GM21360 (cell line): ENCODE measurements around the gene FXYD2.

Experiments
- ATAC-seq: cut with Tn5 transposase; IDR thresholded peaks from one replicate; pipeline ENCODE4 v1.9.1; 2021; ENCODE audit warnings: mild to moderate bottlenecking, moderate library complexity; ENCODE audit not compliant: unreplicated experiment

FXYD2 gene

DNA sequence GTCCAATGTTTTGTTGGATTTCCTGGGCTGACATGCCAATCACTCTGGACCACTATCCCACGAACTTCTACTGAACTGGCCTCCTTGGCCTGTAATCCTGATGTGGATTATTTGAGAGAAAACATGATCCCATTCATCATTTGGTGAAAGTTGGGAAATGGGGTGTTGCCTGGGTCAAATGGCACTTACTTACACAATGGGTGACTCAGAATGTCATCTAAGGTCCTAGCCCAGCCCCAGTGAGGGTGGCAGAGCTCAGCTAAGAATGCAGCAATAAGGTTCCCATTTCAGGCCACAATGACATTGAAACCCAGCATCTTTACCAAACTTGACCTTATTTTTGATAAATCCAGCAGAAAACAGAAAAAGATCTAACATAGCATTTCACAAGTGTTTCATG lies 19.5 kb downstream of the FXYD2 start:
- no peak for ATAC-seq

DNA sequence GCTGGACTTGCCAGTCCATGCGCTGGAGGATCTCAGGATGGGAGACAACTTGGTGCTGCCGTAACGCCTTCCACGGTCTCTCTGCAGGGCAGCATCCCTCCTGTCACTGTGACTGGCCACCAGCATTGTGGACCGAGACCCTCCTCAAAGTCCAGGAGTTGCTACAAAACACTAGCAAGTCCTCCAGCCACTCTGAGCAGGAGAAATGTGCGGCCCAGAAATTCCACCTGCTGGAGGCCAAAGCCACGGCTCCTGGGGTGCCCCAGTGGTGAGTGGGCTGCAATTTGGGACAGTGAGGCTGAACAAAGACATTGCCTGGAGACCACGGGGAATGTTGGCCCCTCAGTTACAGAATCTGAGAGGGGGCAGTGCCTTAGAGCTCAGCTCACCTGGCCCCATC lies 20.6 kb downstream of the FXYD2 start:
- no peak for ATAC-seq

DNA sequence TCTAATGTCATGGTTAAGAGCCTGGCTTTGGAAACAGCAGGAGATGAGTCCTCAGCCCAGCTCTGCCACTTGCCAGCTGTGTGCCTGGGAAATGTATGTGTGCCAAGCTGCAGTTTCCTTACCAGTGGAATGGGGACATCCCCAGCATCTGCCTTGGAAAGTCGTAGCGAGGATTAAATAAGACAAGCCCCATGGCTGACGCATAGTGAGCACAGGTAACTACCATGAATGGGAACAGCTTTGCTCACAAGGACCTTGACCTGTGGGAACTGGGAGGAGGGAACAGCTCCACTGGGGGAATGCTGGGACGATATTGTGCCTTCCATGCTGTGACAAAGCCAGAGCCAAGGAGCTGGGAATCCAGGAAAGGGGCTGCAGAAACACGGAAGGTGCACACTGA lies 24.9 kb downstream of the FXYD2 start:
- ATAC-seq = no peak

DNA sequence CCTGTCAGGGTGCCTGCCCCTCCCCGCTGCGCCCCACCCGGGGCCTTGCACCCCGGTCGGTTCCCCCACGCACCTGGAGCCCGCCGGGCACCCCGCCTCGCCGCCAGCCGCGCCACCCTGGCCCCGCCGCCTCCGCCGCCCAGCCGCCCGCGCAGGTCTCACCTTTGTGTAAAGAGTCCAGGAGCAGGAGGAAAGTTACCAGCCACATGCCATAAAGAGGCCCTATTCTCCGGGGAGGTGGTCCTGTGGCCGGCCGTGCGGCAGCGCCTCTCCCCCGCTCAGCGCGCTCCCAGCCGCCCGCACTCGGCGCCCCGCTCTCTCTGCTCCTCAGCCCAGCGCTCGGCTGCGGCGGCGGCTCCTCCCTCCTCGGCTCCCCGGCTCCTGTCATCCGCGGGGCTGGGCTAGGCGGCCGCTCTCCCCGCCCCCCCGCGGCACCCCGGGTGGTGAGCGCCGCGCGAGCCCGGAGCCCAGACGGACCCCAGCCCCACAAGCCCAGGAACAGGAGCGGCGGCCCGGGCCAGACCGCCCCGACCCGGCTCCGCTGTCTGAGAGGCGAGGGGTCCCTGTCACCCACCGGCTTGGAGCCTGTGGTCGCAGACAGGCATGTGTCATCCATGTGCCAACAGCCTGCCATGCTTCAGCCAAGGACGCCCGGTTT lies 27.5 kb downstream of the FXYD2 start, which contains the start of gene DSCAML1:
Gene DSCAML1 (minus strand): TSS at position 345 of the 658 bp plus-strand sequence. CDS start 137 bp downstream, at position 208.
- no peak for ATAC-seq

DNA sequence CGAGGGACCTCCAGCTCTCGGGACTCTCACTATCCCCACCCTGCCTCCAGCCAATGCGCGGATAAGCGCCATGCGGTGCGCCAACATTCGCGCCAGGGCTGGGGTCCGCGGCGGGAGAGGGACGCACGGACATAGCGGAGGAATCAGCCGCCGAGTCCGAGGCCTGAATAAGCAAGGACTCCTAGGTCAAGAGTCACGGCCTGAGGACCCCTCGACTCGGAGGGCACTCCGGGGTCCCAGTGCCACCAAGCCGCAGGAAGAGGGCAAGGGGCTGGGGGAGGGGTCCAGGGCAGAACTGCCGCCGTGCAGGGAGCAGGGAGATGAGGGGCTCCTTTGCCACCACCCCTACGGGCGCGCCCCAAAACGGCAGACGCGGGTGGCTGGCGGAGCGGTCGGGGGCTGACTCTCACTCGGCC lies 28.1 kb downstream of the FXYD2 start:
- ATAC-seq = no peak

DNA sequence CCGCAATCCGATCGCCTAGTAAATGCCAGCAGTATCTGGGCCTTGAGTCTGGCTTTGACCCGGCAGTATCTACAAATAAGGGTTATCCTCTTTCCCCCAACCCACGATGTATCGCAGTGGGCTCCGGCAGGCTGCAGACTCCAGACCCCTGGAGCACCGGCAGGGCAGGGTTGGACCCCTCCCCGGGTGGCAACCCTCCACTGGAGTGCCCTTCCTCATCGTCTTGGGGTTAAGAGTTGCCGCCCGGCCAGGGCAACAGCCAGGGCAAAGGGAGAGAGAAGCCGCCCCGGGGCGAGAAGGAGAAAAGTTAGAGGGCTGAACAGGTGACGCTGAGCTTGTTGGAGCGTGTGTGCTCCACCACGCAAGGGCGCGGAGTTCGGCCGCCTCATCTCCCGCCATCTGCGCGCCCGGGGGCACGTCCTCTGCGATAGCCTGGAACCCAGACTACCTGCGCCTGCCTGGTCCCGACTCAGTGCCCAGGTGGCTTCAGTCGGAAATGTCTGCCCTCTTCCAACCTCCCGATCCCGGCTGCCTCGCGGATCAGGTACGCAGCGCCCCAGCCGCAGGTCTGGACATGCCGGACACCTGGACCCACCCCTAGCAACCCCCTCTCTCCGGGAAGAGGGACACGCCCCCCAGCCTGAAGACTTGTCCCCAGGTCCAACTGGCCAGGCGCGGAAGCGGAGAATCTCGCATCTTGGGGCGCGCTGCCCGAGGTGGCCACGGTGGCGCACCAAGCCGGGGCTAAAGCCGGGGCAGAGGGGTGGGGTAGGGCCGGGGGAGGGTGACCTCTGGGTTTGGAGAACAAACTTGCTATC lies 28.7 kb downstream of the FXYD2 start:
- ATAC-seq = no peak

DNA sequence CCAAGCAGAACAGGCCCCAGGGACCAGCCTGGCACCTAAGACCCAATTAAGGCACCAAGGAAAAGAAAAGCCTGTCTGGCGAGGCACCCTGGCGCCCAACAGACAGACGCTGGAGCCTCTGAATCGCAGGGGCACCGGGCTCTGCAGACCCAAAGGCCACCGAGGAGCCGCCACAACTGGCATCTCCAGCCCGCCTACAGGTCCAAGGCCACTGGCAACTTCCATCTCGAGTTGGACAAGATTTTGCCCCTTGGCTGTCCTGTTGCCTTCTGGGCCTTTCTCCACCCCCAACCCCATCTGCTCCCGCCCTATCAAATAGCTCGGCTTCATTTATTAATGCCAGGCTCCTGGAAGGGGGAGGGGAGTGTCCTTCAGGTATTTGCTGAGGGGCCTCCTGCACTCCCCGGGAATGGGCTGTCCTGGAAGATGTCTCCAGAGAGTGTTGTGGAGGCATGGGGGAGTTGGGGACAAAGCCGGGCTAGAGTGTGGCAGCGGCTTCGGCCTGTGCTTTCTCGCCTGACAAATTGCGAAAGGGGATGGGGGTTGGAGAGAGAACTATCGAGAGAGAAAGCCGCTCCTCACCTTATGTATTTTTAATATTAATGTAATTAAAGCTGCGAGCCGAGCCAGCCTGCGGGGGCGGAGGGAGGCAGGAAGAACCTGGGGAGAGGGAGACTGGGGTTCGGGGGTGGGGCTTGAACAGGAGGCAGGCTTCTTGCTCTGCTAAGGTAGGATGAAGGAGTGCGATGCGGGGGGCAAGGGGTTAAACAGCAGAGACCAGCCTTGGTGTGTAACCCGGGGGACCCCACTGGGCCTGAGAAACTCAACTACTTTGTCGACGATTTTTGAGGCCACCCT lies 29.5 kb downstream of the FXYD2 start:
- ATAC-seq = no peak

DNA sequence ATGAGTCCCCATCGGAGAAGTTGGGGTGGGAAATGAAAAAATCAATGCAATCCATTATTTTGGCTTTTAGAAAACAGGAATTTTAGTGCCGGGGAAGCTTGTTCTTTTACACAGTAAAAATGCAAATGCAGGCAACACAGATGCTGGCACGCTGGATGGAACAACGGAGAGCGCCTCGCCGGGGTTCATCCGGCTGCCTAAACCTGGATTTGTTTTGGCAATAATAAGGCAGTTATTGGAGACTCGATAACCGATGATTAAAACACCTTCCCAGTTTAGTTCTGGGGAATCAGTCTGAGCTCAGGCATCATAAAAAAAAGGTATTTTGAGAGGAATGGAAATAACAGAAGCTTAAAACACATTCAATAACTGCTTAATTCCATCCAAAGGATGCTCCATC lies 30.4 kb downstream of the FXYD2 start:
- no peak for ATAC-seq

DNA sequence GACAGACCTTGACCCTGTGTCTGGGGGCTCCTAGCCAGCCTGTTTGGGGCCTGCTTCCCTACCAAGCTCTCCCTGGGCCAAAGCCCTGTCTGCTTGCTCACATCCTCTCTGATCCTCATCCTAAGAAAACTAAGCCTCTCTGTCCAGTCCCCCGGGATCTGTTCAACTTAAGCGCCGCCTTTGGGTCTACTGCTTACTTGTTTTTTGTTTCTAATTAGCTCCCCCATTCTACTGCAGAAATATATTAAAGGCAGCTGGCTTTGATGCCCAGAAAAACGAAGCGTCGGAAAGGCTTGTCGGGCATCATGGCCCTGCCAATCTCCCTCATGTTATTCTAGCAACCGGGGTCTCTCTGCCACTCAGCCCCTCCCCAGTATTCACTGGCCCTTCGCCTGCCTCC lies 31.0 kb downstream of the FXYD2 start:
- ATAC-seq = no peak

DNA sequence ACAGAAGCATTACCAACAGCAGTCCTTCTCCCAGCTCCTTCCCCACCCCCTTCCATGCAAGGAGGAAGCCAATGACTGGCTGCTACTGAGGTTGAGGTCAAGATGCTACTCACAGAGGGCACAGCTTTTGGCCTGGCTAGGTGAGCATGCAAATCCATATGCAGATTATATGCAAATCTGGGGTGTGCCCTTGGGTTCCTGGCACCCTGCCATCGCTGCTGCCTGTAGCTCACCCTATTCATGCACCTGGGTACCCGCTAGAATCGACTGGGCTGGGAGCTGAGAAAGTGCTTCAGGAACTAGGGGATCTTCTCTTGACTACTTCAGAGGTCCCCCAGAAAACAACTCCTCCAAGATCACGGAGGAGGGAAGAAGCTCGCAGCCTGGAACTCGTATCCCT lies 31.6 kb downstream of the FXYD2 start:
- ATAC-seq = no peak

DNA sequence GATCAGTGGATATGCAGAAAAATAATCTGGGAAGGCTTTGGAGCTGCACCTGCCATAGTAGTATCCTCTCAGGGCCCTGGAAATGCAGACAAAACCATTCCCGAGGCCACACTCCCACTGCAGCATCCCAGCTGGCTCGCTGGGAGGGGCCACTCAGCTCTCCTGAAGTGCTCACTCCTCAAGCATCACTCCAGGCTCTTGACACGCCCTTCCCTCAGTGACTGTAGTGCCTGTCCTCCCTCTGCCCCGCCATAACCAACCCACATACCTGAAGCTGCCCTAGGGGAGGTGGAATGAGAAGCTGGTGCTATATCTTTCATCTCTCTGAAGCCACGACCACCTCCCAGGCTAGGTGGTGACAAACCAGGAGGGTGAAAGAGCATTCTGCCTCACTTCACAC lies 32.3 kb downstream of the FXYD2 start:
- ATAC-seq = no peak

DNA sequence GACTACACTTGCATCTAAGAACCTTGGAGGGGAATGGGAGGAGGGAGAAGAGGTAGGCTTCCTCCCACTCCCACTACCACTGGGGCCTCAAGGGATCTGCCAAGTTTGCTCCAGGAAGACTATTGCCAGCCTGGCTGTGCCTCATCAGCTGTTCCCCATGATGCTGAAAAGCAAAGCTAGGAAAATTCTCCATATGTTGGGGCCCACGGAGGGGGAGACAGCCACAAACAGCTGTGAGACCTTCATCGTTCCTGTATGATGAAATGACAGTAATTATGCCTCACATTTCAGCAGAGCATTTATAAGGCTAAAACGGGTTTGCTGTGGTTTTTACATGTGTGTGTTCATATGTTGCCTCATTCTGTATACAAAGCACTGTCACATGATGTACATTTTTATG lies 34.3 kb downstream of the FXYD2 start:
- no peak for ATAC-seq

DNA sequence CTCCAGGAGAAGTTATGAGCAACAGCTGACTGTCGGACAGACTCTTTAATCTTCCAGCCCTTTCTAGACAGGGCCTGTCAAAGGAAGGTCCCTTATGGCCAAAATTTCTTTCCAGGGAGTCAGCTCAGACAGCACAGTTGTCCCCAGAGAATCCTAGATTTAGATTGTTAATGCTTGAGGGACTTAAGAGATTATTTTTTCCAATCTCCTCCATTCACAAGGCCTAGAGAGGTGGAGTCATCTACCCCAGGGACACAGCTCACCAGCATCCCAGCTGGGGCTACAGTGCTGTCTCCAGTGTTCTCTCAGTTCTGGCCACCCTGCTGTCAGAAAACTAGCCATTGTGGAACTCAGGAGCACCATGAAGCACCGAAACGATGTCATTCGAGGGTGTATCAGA lies 35.3 kb downstream of the FXYD2 start:
- no peak for ATAC-seq

DNA sequence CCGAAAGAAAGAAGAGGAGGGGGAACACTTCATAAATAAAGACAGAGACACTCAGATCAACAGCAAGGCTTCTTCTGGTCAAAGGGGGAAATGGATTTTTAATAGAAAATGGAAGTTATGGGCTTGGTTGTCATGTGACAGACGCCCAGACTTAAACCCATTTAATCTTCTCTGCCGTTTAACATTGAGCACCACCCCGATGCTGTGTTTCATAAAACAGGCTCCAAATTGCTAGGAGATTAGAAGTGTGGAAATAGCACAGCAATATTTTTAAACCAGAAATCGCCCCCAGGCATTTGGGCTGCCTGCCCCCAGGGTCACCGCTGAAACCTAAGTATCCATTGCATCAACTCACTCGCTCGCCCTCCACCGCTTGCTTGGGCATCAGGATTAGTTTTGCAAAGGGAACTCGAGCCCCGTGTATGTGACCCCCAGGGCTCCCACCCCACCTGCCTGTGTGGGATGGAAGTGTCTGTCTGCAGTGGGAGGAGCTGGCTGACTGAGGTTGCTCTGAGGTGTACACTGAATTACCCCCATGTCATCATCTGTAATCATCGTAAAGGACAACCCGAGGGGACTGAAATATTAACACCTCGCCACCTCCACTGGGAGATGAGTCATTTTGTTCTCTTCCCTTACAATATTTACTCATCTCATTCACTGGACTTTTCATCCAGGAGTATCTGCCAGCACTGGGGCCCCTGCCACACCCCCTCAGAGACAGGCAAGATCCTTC lies 38.2 kb downstream of the FXYD2 start:
- ATAC-seq = no peak

DNA sequence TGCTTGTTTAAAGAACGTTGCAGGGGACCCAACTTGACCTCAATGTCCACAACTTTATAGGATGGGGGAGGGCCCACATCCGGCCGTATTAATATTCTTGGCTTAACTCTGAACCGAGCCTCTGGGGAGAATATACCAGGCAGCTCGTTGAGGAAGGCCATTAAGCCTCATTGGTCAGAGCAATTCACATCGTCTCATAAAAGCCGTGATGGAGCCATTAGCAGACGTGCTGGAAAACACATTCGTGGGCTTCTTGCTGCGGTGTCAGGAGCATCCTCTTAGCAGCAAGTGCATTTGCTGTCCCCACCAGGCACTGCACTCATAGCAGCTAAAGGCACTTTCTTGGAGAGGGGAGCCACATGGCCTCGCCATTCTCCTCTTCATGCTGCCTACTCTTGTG lies 42.4 kb downstream of the FXYD2 start:
- no peak for ATAC-seq

DNA sequence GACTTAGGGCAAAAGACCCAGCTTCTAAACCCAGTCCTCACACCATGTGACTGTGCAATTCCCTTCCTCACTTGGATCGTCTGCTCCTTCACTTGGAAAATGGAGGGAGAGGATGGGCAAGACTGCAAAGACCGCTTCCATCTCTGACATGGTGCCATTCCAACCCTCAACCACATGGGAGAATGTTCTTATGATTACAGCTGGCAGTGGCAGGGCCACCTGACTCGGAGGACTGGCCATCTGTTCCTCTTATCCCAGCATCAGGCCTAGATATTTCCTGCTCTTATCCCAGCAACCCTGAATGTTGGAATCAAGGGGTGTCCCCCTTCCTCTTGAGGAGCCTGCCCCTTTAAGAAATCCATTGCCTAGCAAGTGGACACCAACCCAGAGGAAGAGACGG lies 42.9 kb downstream of the FXYD2 start:
- no peak for ATAC-seq

DNA sequence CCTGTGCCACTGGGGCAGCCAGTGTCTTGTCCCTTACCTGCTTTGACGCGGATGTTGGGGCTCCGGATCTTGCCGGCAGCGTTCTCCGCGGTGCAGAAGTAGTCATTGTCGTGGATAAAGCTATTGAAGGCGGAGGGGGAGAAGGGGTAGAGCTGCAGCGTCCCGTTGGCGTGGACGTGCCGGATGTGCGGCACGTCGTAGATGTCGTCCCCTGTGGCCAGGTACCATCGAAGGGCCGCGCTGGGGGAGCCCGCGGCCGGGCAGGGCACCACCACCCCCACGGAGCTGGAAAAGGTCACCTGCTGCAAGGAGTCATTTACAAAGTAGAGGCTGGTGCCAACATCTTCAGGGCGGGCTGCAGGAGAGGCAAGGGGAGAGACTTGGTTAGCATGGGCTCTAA lies 44.1 kb downstream of the FXYD2 start:
- no peak for ATAC-seq

DNA sequence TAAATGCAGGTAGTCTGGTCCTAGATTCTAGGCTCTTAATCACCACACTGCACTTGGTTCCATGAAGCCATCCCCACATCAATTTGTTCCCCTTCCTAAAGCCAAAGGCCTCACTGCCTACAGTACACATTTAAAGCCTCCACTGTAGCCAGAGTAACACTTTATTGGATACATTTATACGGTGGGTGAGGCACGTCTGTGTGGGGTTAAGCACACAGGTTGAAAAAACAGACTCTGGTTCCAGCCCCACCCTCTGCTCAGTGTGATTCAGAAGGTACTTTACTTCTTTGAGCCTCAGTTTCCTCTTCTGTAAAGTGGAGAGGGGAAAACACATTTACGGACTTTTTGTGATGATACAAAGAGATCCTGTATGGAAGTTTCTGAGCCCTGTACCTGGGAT lies 50.0 kb downstream of the FXYD2 start:
- ATAC-seq = no peak

DNA sequence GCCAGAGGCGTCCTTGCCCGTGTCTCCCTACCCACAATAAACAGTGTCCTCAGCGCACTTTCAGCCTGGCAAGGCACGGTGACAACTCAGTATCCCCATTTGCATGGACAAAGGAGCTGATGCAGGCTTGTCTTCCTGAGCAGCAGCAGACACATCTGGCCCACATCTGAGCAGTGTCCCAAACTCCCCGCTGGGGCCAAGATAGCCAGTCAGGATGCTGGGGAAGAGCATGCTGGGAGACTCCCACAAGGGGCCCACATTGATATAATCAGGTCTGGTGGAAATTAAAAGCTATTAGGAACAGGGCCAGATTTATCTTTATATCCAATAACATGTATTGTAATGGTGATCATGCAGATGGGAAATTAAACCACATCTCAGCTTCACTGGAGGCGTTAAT lies 52.2 kb downstream of the FXYD2 start:
- ATAC-seq = no peak

DNA sequence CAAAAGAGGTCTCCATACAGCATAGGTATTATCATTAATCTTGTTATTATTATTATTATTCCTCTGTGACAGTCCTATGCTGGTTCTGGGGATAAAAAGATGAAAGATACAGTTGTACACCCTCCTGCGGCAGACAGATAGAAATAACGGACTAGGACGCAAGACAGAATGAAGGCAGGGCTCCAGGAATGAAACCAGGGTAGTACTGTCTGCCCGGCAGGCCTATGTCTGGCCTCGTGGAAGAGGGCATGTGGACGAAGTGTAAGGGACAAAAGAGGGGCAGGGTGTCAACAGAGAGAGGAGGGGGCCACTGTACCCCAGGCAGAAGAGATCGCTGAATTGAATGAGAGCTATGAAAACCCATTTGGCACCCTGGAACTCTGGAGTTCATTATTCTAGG lies 52.7 kb downstream of the FXYD2 start:
- ATAC-seq = no peak

DNA sequence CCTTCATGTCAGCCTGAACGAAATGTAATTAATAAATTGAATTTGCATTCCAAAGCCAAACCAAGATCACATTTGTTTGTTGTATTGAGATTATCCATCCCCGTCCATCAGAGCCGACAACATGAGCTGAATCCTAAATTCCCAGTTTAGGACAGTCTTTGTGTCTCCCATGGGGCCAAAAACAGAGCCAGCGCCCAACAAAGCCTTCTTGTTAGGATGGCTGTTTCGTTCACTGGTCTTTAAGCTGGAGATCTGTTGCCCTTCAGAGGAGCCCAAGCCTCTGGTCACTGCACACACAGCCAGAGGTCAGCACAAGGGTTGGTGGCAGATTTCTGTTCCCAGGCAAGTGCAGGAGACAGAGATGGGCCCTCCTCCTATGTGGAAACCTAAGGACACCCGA lies 53.3 kb downstream of the FXYD2 start:
- no peak for ATAC-seq
